Esophagus muscularis mucosa (tissue), 4 donors: ENCODE results near the gene AK5. TPM values are rescaled to one million over a fixed set of nuclear protein-coding genes. Genes with fewer than 3 reads are reported as not detected.

Source experiments
- DNase-seq: peaks from one replicate; pipeline ENCODE4 v3.0.0-alpha.2; 2017; ENCODE audit errors: extremely low spot score
- H3K27ac ChIP-seq, 4 donors: fragments of 200-600 bp; sonication (generic); replicated peaks in 1 of 4; 1 replicate in 3 of 4; 2 replicates in 1 of 4; pipeline ENCODE4 v1.5.1; 2016 to 2019; ENCODE audit warnings: mild to moderate bottlenecking in 1 of 4
- H3K27me3 ChIP-seq, 4 donors: fragments of 200-600 bp; sonication (generic); one replicate each; pipeline versions ENCODE4 v1.5.1 to v1.6.0; 2016 to 2019
- H3K36me3 ChIP-seq, 4 donors: fragments of 200-600 bp; sonication (generic); one replicate each; pipeline ENCODE4 v1.5.1; 2016 to 2019
- H3K4me1 ChIP-seq, 4 donors: fragments of 200-600 bp; sonication (generic); one replicate each; pipeline ENCODE4 v1.5.1; 2016 to 2019
- H3K4me3 ChIP-seq, 4 donors: fragments of 200-600 bp; sonication (generic); 1 replicate in 2 of 4; 2 replicates in 2 of 4; pipeline ENCODE4 v1.5.1; 2016 to 2019; ENCODE audit warnings: mild to moderate bottlenecking in 4 of 4, moderate library complexity in 1 of 4
- H3K9me3 ChIP-seq, 4 donors: fragments of 200-600 bp; sonication (generic); 1 replicate in 3 of 4; 2 replicates in 1 of 4; pipeline ENCODE4 v1.5.1; 2016 to 2019
- CTCF ChIP-seq, 3 experiments: fragments of 200-600 bp in 2 of 3; fragments of 450-650 bp in 1 of 3; sonication (generic) in 2 of 3; IDR thresholded peaks; one replicate each; pipeline ENCODE4 v1.5.1; 2017 to 2019; ENCODE audit warnings: antibody characterized with exemption in 3 of 3, mild to moderate bottlenecking in 2 of 3, moderate library complexity in 1 of 3
- EP300 ChIP-seq: sonication (generic); formaldehyde crosslinking; IDR thresholded peaks from one replicate; pipeline ENCODE4 v1.6.1; 2017; ENCODE audit warnings: antibody characterized with exemption
- POLR2A ChIP-seq: fragments of 450-650 bp; IDR thresholded peaks from one replicate; pipeline ENCODE4 v1.6.1; 2017; ENCODE audit warnings: antibody characterized with exemption, moderate library complexity, mild to moderate bottlenecking, low read depth
- POLR2AphosphoS5 ChIP-seq, 2 donors: sonication (generic); formaldehyde crosslinking; IDR thresholded peaks; one replicate each; pipeline ENCODE4 v1.6.1; 2017; ENCODE audit warnings: antibody characterized with exemption in 2 of 2
- WGBS: methylation state at CpG from one replicate; pipeline ENCODE4 v1.1.5; 2018; 5-methylcytosine and 5-hydroxymethylcytosine counted together
- intact Hi-C: fragments of 100-400 bp; cut with DNase I; formaldehyde crosslinking; loops from one replicate; pipeline ENCODE4 v1.15.1; 2023
- small RNA-seq, 3 donors: library from RNA; depleted of rRNA; stranded (forward); fragments of <200 nt; gene quantifications; one replicate each; pipeline ENCODE3, GENCODE V24; 2016
- total RNA-seq, 4 donors: library from RNA; depleted of rRNA; stranded (reverse); fragments of >200 nt; gene quantifications; one replicate each; pipeline versions ENCODE4 v1.1.0 to v1.2.1, GENCODE V29; 2016

The AK5 gene
- total RNA-seq, 4 donors from 2014 or later: 0.97 to 2.5 (median 2.0) TPM

GRCh38 chr1:77605246-77606026 lies 323.6 kb downstream of the AK5 start:
- peaks cover 0 to 19% (median 15%) of the 10 kb centered on the region in 4 donors for H3K9me3 ChIP-seq
- WGBS: 71% methylated on average over 5 of the region's 5 CpGs
- no peak for TF ChIP-seq CTCF (IDR thresholded peaks at IDR 0.05)
- TF ChIP-seq EP300: no peak
- no peak for TF ChIP-seq POLR2AphosphoS5 (IDR thresholded peaks at IDR 0.05)
- TF ChIP-seq POLR2A: no peak
- no peak overlapping the region for H3K27ac ChIP-seq
- intact Hi-C loops: no loop called here
- no peak overlapping the region for H3K4me3 ChIP-seq
- peaks cover 0 to 21% (median 8%) of the 10 kb centered on the region in 4 donors for H3K36me3 ChIP-seq
- no peak for DNase-seq
- peaks cover 7 to 16% (median 12%) of the 10 kb centered on the region in 4 donors for H3K4me1 ChIP-seq
- no peaks in the 10 kb centered on the region for H3K27me3 ChIP-seq

DNA sequence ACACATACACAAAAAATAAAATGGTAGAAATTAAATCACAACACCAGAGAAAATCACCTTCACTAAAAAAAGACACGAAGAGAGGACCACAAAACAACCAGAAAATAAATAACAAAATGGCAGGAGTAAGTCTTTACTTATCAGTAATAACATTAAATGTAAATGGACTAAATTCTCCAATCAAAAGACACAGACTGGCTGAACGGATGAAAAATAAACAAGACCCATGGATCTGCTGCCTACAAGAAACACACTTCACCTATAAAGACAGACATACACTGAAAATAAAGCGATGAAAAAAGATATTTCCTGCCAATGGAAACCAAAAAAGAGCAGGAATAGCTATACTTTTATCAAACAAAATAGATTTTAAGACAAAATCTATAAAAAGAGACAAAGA lies 327.1 kb downstream of the AK5 start:
- no peaks in the 10 kb centered on the region for H3K27me3 ChIP-seq
- H3K27ac ChIP-seq: no peak overlapping the region
- TF ChIP-seq POLR2AphosphoS5 (IDR thresholded peaks at IDR 0.05) (no peak), EP300 (no peak), POLR2A (no peak), CTCF (IDR thresholded peaks at IDR 0.05) (no peak)
- H3K4me1 ChIP-seq: peaks cover 7 to 16% (median 12%) of the 10 kb centered on the region in 4 donors
- no peak overlapping the region for H3K4me3 ChIP-seq
- H3K9me3 ChIP-seq: peaks cover 0 to 19% (median 15%) of the 10 kb centered on the region in 4 donors
- intact Hi-C loops: no loop called here
- H3K36me3 ChIP-seq: peaks cover 0 to 21% (median 6%) of the 10 kb centered on the region in 4 donors
- DNase-seq: no peak
- 93% methylated on average over 3 of the region's 3 CpGs for WGBS

Small RNAs within 50 kb of the gene (small RNA-seq; reads per million reads assigned to genes)
- 0 reads per million in 3 donors for gene RNU7-8P

Other genes starting within 250 kb of the AK5 start
- gene PIGK, start 62.6 kb upstream of the AK5 start, total RNA-seq: 10 to 100 TPM; 13.3 to 18.3 (median 16.3) TPM